GM21529 (cell line): ENCODE data around the gene AGAP9.
"Not testable (repeated sequence)": the region's sequence is repeated elsewhere in the genome, so short reads cannot be mapped to it uniquely, and the experiment has no call there.

Experiments
- ATAC-seq: cut with Tn5 transposase; IDR thresholded peaks from one replicate; pipeline ENCODE4 v1.9.1; 2021; ENCODE audit not compliant: unreplicated experiment

Gene AGAP9

DNA sequence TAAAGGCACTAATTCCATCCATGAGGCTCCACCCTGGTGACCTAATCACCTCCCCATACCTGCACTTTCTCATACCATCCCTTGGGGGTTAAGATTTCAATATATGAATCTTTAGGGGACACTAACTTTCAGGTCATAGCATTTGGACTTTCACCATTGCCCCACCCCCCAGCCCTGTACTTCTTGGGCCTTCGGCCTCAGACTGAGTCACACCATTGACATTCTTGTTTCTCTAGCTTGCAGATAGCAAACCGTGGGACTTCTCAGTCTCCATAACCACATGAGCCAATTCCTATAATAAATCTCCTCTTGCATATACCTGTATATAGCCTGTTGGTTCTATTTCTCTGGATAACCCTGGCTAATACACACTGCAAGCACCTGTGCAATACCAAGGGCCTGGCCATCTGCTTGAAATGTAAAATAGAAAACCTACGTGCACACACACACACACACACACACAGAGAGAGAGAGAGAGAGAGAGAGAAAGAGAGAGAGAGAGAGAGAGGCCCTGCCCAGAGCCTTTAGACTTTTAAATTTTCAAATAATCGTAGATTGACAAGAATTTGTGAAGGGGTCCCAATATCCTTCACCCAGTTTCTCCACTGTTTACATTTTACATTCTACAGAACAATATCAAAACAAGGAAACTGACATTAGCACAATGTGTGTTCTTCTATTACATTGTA lies 64.8 kb downstream of the AGAP9 start:
- ATAC-seq, result no peak

GRCh38 chr10:47457826-47458225 lies 65.6 kb downstream of the AGAP9 start:
- no peak for ATAC-seq

DNA sequence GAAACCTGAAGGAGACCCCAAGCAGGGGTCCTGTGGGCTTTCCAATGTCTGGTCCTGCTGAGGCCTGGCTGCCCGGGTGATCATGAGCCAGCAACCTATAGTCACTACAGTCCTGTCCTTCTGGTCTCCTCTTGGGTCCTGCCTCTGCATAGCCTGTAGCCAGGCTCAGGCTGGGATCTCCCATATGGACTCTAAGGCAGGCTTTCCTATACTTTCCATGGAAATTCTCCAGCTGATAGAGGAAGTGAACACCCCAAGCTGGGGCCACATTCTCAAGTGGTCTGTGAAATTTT lies 66.0 kb downstream of the AGAP9 start:
- no peak for ATAC-seq

DNA sequence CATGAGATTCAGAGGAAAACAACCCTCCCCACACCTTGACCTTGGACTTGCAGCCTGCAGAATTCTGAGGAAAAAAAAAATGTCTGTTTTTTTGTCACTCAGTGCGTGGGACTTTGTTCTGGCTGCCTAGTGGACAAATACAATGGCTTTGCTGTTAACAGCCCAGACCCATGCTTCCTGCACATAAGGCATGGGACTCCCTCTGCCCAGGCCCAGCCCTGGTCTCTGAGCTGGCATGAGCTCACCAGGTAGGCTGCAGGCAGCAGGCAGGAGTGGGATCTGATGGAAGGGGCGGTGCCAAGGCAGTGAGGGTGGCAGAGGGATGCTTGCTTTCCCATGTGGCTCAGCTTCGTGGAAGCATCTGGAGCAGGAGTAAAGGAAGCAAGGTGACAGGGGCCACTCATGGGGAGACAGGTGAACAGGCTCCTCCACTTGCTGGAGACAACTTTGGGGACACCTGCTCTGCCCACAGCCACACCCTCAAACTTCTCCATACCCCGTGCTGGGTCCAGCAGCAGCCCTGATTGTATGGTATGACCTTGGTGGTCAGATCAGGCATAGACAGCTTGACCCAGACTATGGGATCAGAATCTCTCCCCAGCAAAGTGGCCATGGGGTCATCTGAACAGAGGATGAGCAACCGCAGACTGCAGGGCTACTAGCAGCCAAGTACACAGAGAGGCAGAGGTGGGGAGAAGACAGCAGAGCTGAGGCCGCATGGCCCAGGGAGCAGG lies 66.5 kb downstream of the AGAP9 start:
- no peak for ATAC-seq

DNA sequence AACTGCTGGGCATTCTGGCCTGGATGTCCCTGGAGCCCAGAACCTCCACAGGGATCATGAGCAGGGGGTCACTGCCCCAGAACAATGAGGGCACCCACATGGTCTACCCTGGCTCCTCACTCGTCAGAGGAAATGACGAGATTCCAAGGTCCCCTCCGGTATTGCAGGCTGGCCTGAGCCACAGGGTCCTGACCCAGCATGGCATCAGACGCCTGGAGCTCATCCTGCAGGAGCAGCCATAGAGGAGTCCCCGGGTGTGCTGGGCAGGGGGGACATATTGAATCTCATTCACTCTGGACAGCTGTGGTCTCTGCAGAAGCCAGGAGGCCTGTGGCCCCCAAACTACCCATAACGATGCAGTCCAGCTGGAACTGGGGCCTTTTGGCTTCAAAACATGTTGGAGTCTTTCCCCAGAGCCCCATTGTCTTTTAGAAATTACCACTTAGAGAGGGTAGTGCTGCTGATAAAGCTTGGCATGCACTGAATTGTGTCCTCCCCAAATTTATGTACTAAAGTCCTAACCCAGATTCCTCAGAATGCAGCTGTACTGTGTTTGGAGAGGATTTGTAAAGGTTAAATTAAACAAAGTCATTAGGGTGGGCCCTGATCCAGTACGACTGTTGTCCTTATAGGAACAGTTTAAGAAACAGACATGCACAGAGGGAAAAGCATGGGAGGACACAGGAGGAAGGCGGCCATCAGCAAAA lies 67.2 kb downstream of the AGAP9 start:
- ATAC-seq, result no peak

DNA sequence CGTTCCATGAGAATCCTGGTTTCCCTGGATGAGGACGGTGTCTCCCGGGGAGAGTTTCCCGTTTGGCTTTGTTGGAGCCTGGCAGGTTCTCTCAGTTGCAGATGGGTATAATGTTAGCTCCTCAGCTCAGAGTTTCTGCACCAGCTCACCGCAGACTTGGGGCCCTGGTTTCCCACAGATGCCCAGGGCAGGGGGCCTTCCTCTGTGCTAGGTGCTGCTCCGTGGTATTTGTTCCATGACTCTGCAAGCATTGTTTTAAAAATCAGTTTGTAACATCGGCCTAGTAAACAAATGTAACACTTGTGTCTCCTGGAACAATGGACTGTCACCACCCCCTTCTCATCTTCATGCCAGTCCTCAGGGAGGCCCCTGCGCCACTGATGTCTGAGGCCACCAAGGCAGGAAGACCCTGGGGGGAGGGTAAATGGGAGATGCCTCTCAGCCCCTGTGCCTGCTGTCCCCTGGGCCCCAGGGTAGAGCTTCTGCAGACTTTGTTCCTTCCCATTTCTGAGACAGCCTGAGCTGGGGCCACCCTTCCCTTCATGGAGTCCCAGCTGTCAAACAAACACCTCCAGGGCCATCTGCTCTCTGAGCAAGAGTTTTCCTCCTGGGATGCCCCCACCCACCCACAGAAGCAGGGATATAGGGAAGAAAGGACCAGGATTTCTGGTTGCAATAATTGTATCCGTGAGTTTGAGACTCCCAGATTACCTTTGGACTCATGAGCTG lies 67.9 kb downstream of the AGAP9 start:
- ATAC-seq, result not testable (repeated sequence)

GRCh38 chr10:47454780-47455058 lies 68.7 kb downstream of the AGAP9 start:
- no peak for ATAC-seq

DNA sequence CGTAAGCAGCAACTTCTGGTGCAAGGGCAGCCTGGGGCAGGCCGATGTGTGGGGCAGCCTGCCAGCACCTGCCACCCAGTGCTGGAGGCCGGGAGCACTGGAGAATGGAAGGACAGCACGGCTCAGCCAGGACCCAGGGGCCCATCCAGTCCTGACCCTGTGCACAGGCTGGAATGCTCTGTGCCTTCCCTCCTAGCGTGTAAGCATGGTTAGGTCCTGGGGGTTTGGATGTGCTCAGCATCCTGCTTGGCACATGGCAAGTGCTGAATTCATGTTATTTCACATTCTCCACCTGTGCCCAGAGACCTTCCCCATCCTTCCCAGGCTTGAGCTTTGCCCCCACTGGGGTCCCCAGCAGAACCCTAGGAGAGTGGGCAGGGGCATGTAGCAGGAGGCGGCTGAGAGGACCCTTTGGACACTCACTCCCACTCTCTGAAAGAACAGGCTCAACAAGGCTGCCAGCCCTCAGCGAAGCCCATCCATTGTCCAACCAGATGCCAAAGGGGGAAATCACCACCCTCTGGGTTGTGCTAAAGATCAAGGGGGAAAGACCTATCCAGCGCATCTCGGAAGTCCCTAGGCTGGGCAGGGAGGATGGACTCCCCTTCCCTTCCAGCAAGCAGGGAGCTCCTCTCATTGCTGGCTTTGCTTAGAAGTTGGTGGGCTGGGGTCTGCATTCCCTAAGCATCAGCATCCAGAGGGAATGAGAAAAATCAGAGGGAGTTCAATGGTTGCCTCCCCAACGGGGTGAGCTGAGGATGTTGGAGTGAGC lies 69.2 kb downstream of the AGAP9 start:
- ATAC-seq, result no peak

GRCh38 chr10:47453141-47454007 lies 70.1 kb downstream of the AGAP9 start:
- no peak for ATAC-seq

DNA sequence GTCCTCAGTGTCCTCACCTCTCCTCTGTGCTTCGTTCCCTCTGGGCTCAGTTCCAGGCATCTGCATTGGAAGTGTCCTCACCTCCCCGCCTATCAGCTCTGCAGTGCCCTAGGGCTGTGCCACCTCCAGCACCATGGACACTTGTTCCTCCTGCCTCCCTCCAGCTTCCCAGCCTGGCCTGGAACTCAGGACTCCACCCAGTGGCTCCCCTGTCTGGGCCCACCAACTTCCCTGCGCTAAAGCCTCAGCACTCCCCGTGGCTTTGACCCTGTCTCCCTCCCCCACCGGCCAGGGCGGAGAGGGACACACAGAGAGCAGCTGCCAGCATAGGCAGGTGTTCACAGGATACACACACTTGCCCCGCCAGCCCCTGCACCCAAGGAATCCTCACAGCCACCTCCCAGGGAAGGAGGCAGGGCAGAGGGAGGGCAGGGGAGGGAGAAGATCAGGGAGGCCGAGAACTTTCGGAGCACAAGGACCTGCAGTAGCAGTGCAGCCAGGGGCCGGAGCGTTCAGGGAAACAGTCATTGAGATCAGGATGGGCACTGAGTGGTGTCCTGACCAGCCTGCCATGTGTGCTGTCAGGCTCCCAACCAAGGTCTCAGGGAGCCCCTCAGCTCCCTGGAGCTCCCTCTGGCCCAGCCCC lies 70.8 kb downstream of the AGAP9 start:
- ATAC-seq, result no peak

GRCh38 chr10:47451998-47452494 lies 71.4 kb downstream of the AGAP9 start:
- no peak for ATAC-seq
